Measurements from ENCODE around the gene DNMBP. TPM values are rescaled to one million over a fixed set of nuclear protein-coding genes. Genes with fewer than 3 reads are reported as not detected.

Gene DNMBP
- total and polyA plus RNA-seq, 2 donors (not counting 3 experiments of a cell fraction or from before 2014, with no cell fraction given), result 32.0 to 53.4 TPM

DNA sequence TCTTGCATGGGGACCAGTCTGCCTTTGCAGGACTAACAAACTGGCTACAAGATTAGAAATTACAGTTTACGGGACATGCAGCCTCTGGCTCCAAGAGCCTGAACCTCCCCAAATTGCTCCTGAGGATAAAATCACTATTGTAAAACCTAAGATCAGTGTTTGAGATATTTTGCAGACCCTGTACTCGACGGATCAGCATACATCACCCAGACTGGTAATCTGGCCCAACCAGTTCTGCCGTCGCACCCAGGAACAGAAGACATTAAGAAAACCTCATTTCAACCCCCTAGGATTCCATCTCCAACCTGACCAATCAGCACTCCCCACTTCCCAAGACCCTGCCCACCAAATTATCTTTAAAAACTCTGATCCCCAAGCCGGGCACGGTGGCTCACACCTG, 27.1 kb upstream of the DNMBP start:
- no peak for DNase-seq (ENCODE audit: low read depth, low spot score)
- Histone ChIP-seq H3K9ac (replicated peaks; ENCODE audit: extremely low read depth, insufficient read depth, low read length) (no peak overlapping the region), H3K4me2 (ENCODE audit: insufficient read depth, low read length) (no peak overlapping the region), H2AFZ (ENCODE audit: low read depth, low read length) (no peak overlapping the region), H3K36me3 (ENCODE audit: control insufficient read depth in 2 of 2, extremely low read depth in 1 of 2, insufficient read depth in 2 of 2, low read length in 2 of 2) (no peaks in the 10 kb centered on the region), H4K20me1 (replicated peaks; ENCODE audit: control insufficient read depth, extremely low read depth, insufficient read depth, low read length) (no peaks in the 10 kb centered on the region), H3K9me1 (replicated peaks; ENCODE audit: control insufficient read depth, extremely low read depth, insufficient read depth, low read length) (no peaks in the 10 kb centered on the region), H3K4me1 (ENCODE audit: control insufficient read depth, extremely low read depth, insufficient read depth, low read length) (peaks cover 6% of the 10 kb centered on the region), H3K9me3 (replicated peaks; ENCODE audit: control insufficient read depth, insufficient read depth, low read length) (no peaks in the 10 kb centered on the region), H3K27ac (ENCODE audit: insufficient read depth, low read depth, low read length) (no peak overlapping the region), H3K79me2 (ENCODE audit: control insufficient read depth, insufficient read depth, low read length) (no peaks in the 10 kb centered on the region), H3K4me3 (replicated peaks in 1 of 3; ENCODE audit: insufficient read depth in 1 of 3, low read depth in 1 of 3, low read length in 3 of 3) (no peak overlapping the region), H3K27me3 (ENCODE audit: control insufficient read depth in 2 of 2, insufficient read depth in 2 of 2, low read length in 2 of 2) (peaks cover 0 to 2% of the 10 kb centered on the region in 2 experiments)
- dilution Hi-C loops (cut with MboI; ENCODE audit: extremely low pct_ligation_motif_present, low sequenced_read_pairs) (no loop called here), intact Hi-C loops (cut with micrococcal nuclease) (no loop called here)
- BruUV-seq (replicated peaks), result no TSS peak
- POLR2A ChIA-PET, result no interaction called here
- TF ChIP-seq, protein P1, sequence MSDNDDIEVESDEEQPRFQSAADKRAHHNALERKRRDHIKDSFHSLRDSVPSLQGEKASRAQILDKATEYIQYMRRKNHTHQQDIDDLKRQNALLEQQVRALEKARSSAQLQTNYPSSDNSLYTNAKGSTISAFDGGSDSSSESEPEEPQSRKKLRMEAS (IDR thresholded peaks at IDR 0.05; ENCODE audit: insufficient read depth, insufficient read length), result no peak
- TF ChIP-seq EZH2 (IDR thresholded peaks at IDR 0.05; ENCODE audit: borderline replicate concordance, low read depth, low read length, severe bottlenecking), result no peak
- TF ChIP-seq MYC (IDR thresholded peaks at IDR 0.05; ENCODE audit: low read depth, low read length), result no peak
- no peak for TF ChIP-seq GATA2 (IDR thresholded peaks at IDR 0.05; ENCODE audit: insufficient read depth, insufficient read length, low read depth, low read length)
- TF ChIP-seq POLR2A (IDR thresholded peaks at IDR 0.05; ENCODE audit: low read depth, low read length), result no peak
- no peak for FAIRE-seq
- CTCF ChIA-PET, result interaction anchor here (0.9 to 3.5 kb wide), 2 partner anchors 9 to 191 kb away, joined by 4 to 12 read pairs; no protein-coding TSS in a partner anchor

DNA sequence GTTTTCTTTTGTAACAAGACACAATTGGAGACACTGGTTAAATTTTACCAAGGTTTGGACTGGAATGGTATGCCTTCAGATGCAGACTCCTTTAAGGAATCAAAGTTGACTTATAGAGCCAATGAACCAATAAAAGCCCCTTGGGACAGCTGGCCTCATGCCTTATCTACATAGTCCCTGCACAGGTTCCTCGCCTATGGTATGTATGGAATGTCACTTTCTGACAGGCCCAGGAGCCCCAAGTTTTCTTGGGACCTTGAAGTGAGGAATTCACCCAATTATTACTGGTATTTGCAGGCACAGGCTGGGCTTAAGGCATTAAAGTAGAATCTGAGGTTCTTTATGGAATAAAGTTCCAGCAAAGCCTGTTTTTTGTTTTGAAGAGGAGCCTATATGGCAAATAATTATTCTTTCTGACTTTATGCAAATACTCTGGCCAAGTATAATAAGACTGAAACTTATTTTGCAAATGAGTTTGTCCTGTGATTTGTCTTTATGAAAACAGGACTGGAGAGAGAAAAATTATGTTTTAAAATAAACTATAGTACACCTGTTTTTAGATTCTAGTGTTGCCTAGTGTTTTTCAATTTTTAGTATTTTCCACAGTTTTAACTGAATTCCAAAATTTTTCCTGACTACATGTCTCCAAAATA, 24.1 kb upstream of the DNMBP start:
- dilution Hi-C loops (cut with MboI; ENCODE audit: extremely low pct_ligation_motif_present, low sequenced_read_pairs), result no loop called here
- DNase-seq (ENCODE audit: low read depth, low spot score), result no peak

More for the DNA sequence above, 24.1 kb upstream of the DNMBP start:
- FAIRE-seq, result no peak
- Histone ChIP-seq H4K20me1 (replicated peaks; ENCODE audit: control insufficient read depth, extremely low read depth, insufficient read depth, low read length) (no peaks in the 10 kb centered on the region), H3K27me3 (ENCODE audit: control insufficient read depth in 2 of 2, insufficient read depth in 2 of 2, low read length in 2 of 2) (peaks cover 0 to 2% of the 10 kb centered on the region in 2 experiments), H3K4me2 (ENCODE audit: insufficient read depth, low read length) (no peak overlapping the region), H3K9me3 (replicated peaks; ENCODE audit: control insufficient read depth, insufficient read depth, low read length) (no peaks in the 10 kb centered on the region), H3K4me1 (ENCODE audit: control insufficient read depth, extremely low read depth, insufficient read depth, low read length) (peaks cover 6% of the 10 kb centered on the region), H3K36me3 (ENCODE audit: control insufficient read depth in 2 of 2, extremely low read depth in 1 of 2, insufficient read depth in 2 of 2, low read length in 2 of 2) (no peaks in the 10 kb centered on the region), H3K9ac (replicated peaks; ENCODE audit: extremely low read depth, insufficient read depth, low read length) (no peak overlapping the region), H3K4me3 (replicated peaks in 1 of 3; ENCODE audit: insufficient read depth in 1 of 3, low read depth in 1 of 3, low read length in 3 of 3) (no peak overlapping the region), H3K79me2 (ENCODE audit: control insufficient read depth, insufficient read depth, low read length) (no peaks in the 10 kb centered on the region), H2AFZ (ENCODE audit: low read depth, low read length) (no peak overlapping the region), H3K27ac (ENCODE audit: insufficient read depth, low read depth, low read length) (no peak overlapping the region), H3K9me1 (replicated peaks; ENCODE audit: control insufficient read depth, extremely low read depth, insufficient read depth, low read length) (no peaks in the 10 kb centered on the region)
- no TSS peak for BruUV-seq (replicated peaks)
- TF ChIP-seq JUN (IDR thresholded peaks at IDR 0.05; ENCODE audit: borderline replicate concordance, insufficient read depth, insufficient read length, low read depth) (no peak), MYC (IDR thresholded peaks at IDR 0.05; ENCODE audit: low read depth, low read length) (no peak), GATA2 (IDR thresholded peaks at IDR 0.05; ENCODE audit: insufficient read depth, insufficient read length, low read depth, low read length) (no peak), POLR2AphosphoS5 (IDR thresholded peaks at IDR 0.05; ENCODE audit: insufficient read depth, low read depth, low read length) (no peak)
- TF ChIP-seq, protein P1 (IDR thresholded peaks at IDR 0.05; ENCODE audit: insufficient read depth, insufficient read length), result no peak
- ChIA-PET CTCF (interaction anchor here (1.2 kb wide), 1 partner anchor 8 kb away, joined by 3 read pairs; no protein-coding TSS in a partner anchor), POLR2A (no interaction called here)
- intact Hi-C loops (cut with micrococcal nuclease), result no loop called here

Measured in endothelial cell of umbilical vein (primary cell).